Measurements from ENCODE around the gene ICAM3.

- TF ChIP-seq, protein P1, sequence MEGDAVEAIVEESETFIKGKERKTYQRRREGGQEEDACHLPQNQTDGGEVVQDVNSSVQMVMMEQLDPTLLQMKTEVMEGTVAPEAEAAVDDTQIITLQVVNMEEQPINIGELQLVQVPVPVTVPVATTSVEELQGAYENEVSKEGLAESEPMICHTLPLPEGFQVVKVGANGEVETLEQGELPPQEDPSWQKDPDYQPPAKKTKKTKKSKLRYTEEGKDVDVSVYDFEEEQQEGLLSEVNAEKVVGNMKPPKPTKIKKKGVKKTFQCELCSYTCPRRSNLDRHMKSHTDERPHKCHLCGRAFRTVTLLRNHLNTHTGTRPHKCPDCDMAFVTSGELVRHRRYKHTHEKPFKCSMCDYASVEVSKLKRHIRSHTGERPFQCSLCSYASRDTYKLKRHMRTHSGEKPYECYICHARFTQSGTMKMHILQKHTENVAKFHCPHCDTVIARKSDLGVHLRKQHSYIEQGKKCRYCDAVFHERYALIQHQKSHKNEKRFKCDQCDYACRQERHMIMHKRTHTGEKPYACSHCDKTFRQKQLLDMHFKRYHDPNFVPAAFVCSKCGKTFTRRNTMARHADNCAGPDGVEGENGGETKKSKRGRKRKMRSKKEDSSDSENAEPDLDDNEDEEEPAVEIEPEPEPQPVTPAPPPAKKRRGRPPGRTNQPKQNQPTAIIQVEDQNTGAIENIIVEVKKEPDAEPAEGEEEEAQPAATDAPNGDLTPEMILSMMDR (IDR thresholded peaks at IDR 0.05), result no peak
- TF ChIP-seq POLR2A (IDR thresholded peaks at IDR 0.05), result no peak
Measured at GRCh38 chr19:10335352-10335985, 4.0 kb downstream of the ICAM3 start.
